ENCODE results near the gene EML4. TPM values are rescaled to one million over a fixed set of nuclear protein-coding genes. Genes with fewer than 3 reads are reported as not detected.
A peak's percentile ranks its signal among the peaks of the same experiment; 100 is the strongest.

EML4 gene
- total and polyA plus RNA-seq, 4 donors = 22.6 to 85.8 (median 54.4) TPM

DNA sequence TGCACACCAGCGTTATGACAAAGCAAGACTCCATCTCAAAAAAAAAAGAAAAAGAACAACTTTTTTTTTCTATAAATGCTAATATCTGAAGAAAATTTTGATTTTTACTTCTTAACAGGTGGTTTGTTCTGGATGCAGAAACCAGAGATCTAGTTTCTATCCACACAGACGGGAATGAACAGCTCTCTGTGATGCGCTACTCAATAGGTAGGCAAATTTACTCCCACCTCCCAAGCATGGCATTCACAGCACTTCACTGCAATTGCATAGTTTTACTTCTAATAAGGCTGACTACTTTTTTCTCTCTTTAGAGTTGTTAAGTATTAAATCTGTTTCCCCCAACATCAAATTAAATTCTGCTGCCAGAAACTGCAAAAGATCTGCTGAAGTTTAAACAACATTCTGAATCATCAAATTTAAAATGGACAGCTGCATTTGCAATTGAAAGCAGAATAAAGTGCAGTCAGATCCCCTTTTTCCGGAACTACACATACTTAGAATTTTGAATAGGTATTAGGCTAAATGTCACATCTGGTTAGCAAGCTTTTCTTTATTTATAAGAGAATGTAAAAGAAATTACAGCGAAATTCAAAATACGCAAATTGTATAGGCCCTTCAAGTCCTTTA lies 146.8 kb downstream of the EML4 start:
- H3K4me3 ChIP-seq = no peak overlapping the region
- TF ChIP-seq, protein P1, sequence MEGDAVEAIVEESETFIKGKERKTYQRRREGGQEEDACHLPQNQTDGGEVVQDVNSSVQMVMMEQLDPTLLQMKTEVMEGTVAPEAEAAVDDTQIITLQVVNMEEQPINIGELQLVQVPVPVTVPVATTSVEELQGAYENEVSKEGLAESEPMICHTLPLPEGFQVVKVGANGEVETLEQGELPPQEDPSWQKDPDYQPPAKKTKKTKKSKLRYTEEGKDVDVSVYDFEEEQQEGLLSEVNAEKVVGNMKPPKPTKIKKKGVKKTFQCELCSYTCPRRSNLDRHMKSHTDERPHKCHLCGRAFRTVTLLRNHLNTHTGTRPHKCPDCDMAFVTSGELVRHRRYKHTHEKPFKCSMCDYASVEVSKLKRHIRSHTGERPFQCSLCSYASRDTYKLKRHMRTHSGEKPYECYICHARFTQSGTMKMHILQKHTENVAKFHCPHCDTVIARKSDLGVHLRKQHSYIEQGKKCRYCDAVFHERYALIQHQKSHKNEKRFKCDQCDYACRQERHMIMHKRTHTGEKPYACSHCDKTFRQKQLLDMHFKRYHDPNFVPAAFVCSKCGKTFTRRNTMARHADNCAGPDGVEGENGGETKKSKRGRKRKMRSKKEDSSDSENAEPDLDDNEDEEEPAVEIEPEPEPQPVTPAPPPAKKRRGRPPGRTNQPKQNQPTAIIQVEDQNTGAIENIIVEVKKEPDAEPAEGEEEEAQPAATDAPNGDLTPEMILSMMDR (IDR thresholded peaks at IDR 0.05; ENCODE audit: control extremely low read depth, extremely low read depth) = no peak
- no peaks in the 10 kb centered on the region for H3K27me3 ChIP-seq (ENCODE audit: control insufficient read depth in 3 of 3, insufficient read depth in 3 of 3, low read length in 2 of 3)
- H3K9me3 ChIP-seq (ENCODE audit: control insufficient read depth in 4 of 4, insufficient read depth in 3 of 4, low read length in 3 of 4) = no peaks in the 10 kb centered on the region
- no peak overlapping the region for H3K27ac ChIP-seq (ENCODE audit: low read depth in 1 of 2, low read length in 1 of 2)
- ATAC-seq (ENCODE audit: insufficient read depth, low FRiP score) (no peak), DNase-seq (peak in 2 of 3 donors; percentile 54 to 79)
- whole genome bisulfite sequencing, 2 donors = 89 to 93% methylated on average over 6 of the region's 6 CpGs
- H3K36me3 ChIP-seq (ENCODE audit: control insufficient read depth in 4 of 4, insufficient read depth in 4 of 4, low read length in 4 of 4) = peaks cover 2 to 41% (median 13%) of the 10 kb centered on the region in 4 donors
- H3K9ac ChIP-seq (ENCODE audit: insufficient read depth in 1 of 2, low read length in 2 of 2) = no peak overlapping the region
- peaks cover 0 to 13% (median 0%) of the 10 kb centered on the region in 5 donors for H3K4me1 ChIP-seq (ENCODE audit: control insufficient read depth in 5 of 5, insufficient read depth in 5 of 5, low read length in 5 of 5)

DNA sequence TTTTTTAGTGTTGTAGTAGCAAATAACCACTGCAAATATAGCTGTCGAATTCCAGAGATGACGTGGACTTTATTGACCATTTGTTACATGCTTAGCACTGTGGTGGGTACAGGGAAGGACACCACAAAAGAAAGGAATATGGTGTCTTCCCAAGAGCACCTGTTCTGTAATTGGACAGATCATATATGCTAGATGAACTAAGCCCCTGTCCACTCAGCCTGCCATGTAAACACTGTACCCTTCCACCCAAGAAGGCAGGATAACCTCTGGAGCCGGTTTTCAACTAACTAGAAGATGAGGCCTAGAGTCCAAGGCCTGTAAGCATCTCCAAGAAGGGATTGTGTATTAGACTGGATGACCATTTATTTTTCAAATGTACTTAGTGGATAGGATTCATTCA lies 147.8 kb downstream of the EML4 start:
- WGBS, 2 donors = 80 to 98% methylated on average over 3 of the region's 3 CpGs

DNA sequence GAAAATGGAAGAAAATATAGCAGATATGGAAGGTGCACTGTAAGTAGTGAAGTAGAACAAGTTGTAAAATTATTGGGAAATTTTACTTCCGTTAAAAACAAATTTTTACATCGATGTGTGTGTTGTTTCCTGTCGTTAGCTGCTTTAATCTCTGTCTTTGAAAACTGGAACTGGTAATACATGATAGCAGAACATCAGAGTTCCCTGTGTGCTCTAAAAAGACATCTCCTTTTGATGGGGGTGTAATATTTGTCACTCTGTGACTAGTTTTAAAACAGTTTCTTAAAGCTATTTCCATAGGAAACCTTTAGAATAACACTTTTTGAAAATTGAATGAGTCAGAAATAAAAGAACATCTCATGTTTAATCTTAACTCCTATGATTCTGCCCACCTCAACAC lies 148.3 kb downstream of the EML4 start:
- TF ChIP-seq, protein P1 (IDR thresholded peaks at IDR 0.05; ENCODE audit: control extremely low read depth, extremely low read depth) = no peak
- 66 to 80% methylated on average over 3 of the region's 3 CpGs for WGBS, 2 donors
- ATAC-seq (ENCODE audit: insufficient read depth, low FRiP score) (no peak), DNase-seq (no peak)
- Histone ChIP-seq H3K27me3 (ENCODE audit: control insufficient read depth in 3 of 3, insufficient read depth in 3 of 3, low read length in 2 of 3) (no peaks in the 10 kb centered on the region), H3K4me1 (ENCODE audit: control insufficient read depth in 5 of 5, insufficient read depth in 5 of 5, low read length in 5 of 5) (peaks cover 0 to 14% (median 0%) of the 10 kb centered on the region in 5 donors), H3K36me3 (ENCODE audit: control insufficient read depth in 4 of 4, insufficient read depth in 4 of 4, low read length in 4 of 4) (peaks cover 2 to 46% (median 13%) of the 10 kb centered on the region in 4 donors), H3K9ac (ENCODE audit: insufficient read depth in 1 of 2, low read length in 2 of 2) (no peak overlapping the region), H3K27ac (ENCODE audit: low read depth in 1 of 2, low read length in 1 of 2) (no peak overlapping the region), H3K4me3 (no peak overlapping the region), H3K9me3 (ENCODE audit: control insufficient read depth in 4 of 4, insufficient read depth in 3 of 4, low read length in 3 of 4) (no peaks in the 10 kb centered on the region)

More for the DNA sequence above, 147.8 kb downstream of the EML4 start:
- no peak overlapping the region for H3K27ac ChIP-seq (ENCODE audit: low read depth in 1 of 2, low read length in 1 of 2)
- H3K9me3 ChIP-seq (ENCODE audit: control insufficient read depth in 4 of 4, insufficient read depth in 3 of 4, low read length in 3 of 4) = no peaks in the 10 kb centered on the region
- no peaks in the 10 kb centered on the region for H3K27me3 ChIP-seq (ENCODE audit: control insufficient read depth in 3 of 3, insufficient read depth in 3 of 3, low read length in 2 of 3)
- no peak overlapping the region for H3K9ac ChIP-seq (ENCODE audit: insufficient read depth in 1 of 2, low read length in 2 of 2)
- H3K4me3 ChIP-seq = no peak overlapping the region
- H3K36me3 ChIP-seq (ENCODE audit: control insufficient read depth in 4 of 4, insufficient read depth in 4 of 4, low read length in 4 of 4) = peaks cover 2 to 46% (median 13%) of the 10 kb centered on the region in 4 donors
- no peak for ATAC-seq (ENCODE audit: insufficient read depth, low FRiP score)
- DNase-seq = no peak
- TF ChIP-seq, protein P1 (IDR thresholded peaks at IDR 0.05; ENCODE audit: control extremely low read depth, extremely low read depth) = no peak
- peaks cover 0 to 13% (median 0%) of the 10 kb centered on the region in 5 donors for H3K4me1 ChIP-seq (ENCODE audit: control insufficient read depth in 5 of 5, insufficient read depth in 5 of 5, low read length in 5 of 5)

DNA sequence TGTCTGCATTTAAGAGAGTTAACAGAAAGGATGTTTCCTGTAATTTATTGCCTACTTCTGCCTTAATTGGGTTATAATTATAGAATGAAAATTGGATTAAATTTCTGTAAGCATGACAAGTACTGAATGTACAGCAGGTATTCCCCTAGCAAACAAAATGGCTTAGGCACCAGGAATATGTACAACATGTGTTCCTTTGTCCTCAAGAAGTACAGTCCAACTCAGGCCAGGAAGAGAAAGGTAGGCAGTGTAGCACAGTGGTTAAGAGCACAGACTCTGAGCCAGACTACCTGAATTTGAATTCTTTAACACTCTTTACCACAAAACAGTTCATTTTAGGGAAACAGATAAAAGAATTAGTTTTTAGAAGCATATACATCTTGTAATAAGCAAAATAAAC lies 148.8 kb downstream of the EML4 start:
- Histone ChIP-seq H3K4me1 (ENCODE audit: control insufficient read depth in 5 of 5, insufficient read depth in 5 of 5, low read length in 5 of 5) (peaks cover 0 to 18% (median 0%) of the 10 kb centered on the region in 5 donors), H3K4me3 (no peak overlapping the region), H3K9me3 (ENCODE audit: control insufficient read depth in 4 of 4, insufficient read depth in 3 of 4, low read length in 3 of 4) (no peaks in the 10 kb centered on the region), H3K27ac (ENCODE audit: low read depth in 1 of 2, low read length in 1 of 2) (no peak overlapping the region), H3K27me3 (ENCODE audit: control insufficient read depth in 3 of 3, insufficient read depth in 3 of 3, low read length in 2 of 3) (no peaks in the 10 kb centered on the region), H3K9ac (ENCODE audit: insufficient read depth in 1 of 2, low read length in 2 of 2) (no peak overlapping the region), H3K36me3 (ENCODE audit: control insufficient read depth in 4 of 4, insufficient read depth in 4 of 4, low read length in 4 of 4) (peaks cover 2 to 44% (median 13%) of the 10 kb centered on the region in 4 donors)
- DNase-seq = no peak
- ATAC-seq (ENCODE audit: insufficient read depth, low FRiP score) = no peak
- TF ChIP-seq, protein P1 (IDR thresholded peaks at IDR 0.05; ENCODE audit: control extremely low read depth, extremely low read depth) = no peak
